PFSK-1 (cell line): ENCODE results near the gene CAMTA1.

ENCODE experiments used
- FOXP2 ChIP-seq: optimal IDR thresholded peaks from 2 replicates; pipeline ENCODE3; 2011; ENCODE audit warnings: borderline replicate concordance, control low read depth, inconsistent platforms; ENCODE audit not compliant: insufficient read depth; ENCODE audit errors: extremely low read length, extremely low read depth
- POLR2AphosphoS5 ChIP-seq: IDR thresholded peaks from 2 replicates; pipeline ENCODE4 v1.6.1; 2012; ENCODE audit warnings: low read depth, mild to moderate bottlenecking, control low read depth, low read length, moderate library complexity
- REST ChIP-seq, 2 experiments: IDR thresholded peaks; 2 replicates each; pipeline versions ENCODE4 v1.6.1 to v1.8.0; 2011 to 2012; ENCODE audit warnings: low read depth in 2 of 2, low read length in 2 of 2, control low read depth in 1 of 2, inconsistent platforms in 1 of 2, mild to moderate bottlenecking in 1 of 2, moderate library complexity in 1 of 2; ENCODE audit not compliant: insufficient read depth in 1 of 2
- TAF1 ChIP-seq: IDR thresholded peaks from 2 replicates; pipeline ENCODE4 v1.6.1; 2012; ENCODE audit warnings: low read length, control low read depth, borderline replicate concordance; ENCODE audit not compliant: insufficient read depth

GRCh38 chr1:6874298-6874697 lies 89.0 kb downstream of the CAMTA1 start:
- TF ChIP-seq POLR2AphosphoS5 (no peak), TAF1 (no peak), REST (IDR thresholded peaks at IDR 0.05; ENCODE audit: insufficient read depth in 1 of 2, low read depth in 2 of 2, low read length in 2 of 2) (no peak), FOXP2 (no peak)
